GM03348 (cell line): ENCODE results near the gene LDB2.

Source experiments
- DNase-seq: peaks from one replicate; pipeline ENCODE4 v3.0.0; 2012; ENCODE audit warnings: low spot score

The LDB2 gene

DNA sequence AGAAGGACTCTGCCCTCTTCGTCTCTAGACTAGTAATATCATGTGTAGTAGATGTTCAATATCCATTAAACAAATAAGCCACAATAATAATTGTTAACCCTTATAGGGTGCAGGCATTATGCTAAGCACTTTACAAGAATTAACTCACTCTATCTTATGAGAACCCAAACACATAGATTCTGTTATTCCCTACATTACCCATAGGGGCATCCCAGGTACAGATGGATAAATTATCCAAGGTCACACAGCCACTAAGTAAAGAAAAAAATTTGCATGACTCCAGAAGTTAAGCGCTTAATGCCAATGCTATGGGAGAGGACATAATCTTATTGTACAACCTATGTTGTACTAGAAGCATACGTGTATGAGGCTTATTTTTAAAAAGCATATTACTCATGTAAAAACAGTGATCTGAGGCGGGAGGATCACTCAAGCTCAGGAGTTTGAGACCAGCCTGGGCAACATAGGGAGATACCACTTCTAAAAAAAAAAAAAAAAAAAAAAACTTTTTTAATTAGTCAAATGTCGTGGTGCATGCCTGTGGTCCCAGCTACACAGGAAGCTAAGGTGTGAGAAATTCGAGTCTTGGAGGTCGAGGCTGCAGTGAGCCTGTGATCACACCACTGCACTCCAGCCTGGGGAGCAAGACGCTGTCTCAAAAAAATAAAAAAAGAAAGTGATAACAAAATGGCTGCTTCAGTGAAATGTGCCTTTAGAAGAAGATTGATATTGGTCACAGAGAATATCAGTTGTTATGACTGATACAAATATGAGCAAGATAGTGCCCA, 13.6 kb downstream of the LDB2 start:
- no peak for DNase-seq

DNA sequence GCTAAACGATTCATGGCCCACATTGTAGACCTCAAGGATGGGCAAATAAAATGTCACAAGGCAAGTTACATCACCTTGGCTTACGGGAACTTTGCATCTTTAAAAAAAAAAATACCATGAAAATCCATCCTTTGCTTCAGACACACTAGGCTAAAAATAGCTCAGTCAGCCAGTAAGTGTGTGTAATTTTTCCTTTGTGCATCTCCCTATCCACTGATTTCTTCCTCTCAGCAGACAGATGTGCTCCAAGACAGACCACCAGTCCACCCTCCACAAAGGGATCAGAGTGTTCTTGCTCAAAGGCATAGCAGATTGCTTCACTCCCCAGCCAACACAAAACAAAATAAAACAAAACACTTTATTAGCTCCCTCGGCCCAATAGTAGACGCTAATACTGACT, 14.6 kb downstream of the LDB2 start:
- no peak for DNase-seq

DNA sequence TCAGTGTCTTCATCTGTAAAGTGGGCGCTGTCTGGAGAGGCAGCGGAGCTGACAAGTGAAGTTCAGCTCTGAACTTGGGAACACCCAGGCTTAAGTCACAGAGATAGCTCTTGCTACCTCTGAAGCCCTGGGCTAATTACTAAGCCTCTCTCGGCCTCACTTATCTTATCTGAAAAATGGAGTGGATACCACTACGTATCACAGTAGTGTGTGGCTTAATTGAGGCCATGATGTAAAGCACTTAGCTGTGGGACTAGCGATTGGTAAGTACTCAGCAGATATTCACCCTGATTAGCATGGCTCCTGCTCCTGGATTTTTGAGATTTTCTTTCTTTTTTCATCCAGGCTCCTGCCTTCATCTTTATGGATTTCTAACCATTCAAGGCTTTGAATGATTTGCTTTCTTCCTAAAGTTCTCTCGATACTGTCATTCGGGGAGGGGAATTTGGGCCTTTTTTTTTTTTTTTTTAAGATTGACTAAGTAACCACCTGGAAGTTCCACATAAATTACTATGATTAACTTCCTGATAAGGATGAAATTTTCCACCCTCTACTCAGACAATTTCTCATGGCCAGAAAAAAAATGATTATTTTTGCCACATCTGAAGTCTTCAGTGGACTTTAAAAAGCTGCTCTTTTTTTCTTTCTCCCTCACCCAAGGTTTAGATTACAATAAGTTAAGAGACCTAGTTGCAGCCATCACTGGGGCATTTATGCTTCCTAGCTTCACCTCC, 17.1 kb downstream of the LDB2 start:
- DNase-seq: no peak

GRCh38 chr4:16875487-16875886, 23.0 kb downstream of the LDB2 start:
- peak; percentile 90 for DNase-seq

DNA sequence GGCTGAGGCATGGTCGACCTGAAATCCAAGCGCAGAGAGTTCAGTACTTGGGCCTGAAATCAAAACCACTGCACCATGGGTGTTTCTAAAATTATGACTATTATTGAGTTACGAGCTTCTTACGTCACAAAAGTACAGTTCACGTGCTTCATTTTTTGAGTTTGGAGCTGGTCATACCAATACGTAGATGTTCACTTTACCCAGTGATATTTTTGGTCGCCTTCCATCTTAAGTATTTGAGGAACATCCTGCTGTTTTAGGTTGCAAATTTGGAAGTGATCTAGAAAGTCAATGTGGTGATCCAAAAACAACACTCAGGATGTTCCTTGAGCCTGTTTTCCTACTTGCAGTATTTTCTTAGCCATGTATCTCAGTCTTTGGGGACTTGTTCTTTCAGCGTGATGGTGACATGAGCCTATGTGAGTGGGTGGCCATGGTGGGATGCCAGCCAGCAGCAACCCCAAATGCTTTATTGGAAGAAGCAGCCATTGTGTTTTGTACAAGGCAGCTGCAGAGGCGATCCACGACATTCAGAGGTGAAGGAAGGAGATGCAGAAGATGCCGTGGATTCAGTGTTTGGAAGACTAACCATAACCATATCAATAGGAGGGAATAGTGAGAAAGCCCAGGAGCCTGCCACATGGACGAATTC, 28.7 kb downstream of the LDB2 start:
- DNase-seq: no peak

DNA sequence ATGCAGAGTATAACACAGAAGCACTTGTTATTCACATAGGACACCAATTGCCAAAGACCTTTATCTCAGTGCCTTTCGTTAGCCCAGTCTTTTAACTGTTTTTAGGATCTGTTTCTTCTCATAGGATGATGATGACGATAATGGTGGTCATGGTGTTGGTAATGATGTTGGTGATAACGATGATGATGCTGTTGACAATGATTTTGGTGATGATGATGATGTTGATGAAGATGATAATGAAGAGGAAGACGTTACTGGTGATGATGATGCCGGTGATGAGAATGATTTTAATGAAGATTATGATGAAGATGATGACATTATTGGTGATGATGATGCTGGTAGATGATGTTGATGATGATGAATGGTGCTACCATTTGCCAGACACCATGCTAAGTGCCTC, 29.8 kb downstream of the LDB2 start:
- no peak for DNase-seq

- DNase-seq: no peak
These were observed 30.6 kb downstream of the LDB2 start for GRCh38 chr4:16867827-16868226.

DNA sequence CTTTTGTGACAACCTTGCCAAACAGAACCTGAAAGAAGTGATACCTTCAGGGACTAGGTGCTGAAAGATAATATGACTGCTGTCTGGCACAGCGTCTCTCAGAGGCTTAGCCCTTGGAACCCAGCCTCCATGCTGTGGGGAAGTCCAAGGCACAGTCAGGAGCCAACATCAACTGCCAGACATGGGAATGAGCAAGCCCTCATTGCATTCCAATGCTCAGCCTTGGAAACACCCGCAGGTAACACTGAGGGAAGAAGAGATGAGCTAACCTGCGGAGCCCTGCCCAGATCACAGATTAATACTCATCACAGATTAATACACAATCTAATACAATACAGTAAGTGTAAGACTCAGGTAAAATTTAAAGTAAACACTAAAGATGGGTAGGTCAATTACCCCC, 31.5 kb downstream of the LDB2 start:
- no peak for DNase-seq

DNA sequence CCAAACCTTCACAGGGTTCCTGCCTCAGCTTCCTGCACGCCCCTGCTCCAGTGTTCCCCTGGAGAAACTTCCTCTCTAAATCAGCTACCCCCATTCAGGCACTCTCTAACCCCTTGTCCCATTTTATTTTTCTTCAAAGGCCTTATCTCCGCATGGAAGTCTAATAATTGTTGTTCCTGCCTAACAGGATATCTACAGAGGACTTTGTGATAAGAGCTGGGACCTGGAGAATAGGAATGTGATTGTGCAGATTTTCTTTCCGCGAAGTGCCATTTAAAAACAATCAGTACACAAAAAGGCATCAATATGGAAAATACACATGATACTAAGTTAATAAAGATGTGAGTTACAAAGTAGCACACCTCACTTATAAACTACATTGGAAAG, 32.6 kb downstream of the LDB2 start:
- no peak for DNase-seq

DNA sequence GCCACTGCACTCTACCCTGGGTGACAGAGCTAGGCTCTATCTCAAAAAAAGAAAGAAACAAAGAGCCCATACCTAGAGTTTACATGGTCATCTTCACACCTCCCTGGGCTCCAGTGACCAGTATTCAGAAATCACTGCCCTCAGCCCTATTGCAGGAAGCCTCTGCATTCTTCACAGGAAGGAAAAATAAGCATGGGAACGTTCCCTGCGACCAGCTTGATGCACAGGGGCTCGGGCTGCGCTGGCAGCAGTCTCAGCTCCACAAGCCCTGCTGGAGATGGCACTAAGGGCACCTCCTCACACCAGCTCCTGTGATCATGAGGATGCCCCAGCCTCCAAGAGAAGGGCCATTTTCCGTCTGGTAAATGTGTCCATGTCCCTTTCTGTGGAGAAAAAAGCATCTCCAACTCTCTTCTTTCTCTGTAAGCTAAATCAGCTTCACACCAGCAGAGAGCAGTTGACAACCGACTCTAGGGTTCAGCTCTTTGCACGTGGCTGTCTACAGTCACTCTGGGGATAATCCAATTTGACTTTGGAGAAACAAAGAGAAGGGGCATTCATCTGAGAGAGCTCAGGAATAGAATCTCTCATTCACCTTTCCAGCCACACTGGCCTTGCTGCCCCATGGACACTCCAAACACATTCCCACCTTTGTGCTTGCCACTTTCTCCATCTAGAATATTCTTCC, 33.1 kb downstream of the LDB2 start:
- DNase-seq: no peak

GRCh38 chr4:16864199-16864598, 34.2 kb downstream of the LDB2 start:
- DNase-seq: no peak

GRCh38 chr4:16862697-16863096, 35.7 kb downstream of the LDB2 start:
- no peak for DNase-seq

DNA sequence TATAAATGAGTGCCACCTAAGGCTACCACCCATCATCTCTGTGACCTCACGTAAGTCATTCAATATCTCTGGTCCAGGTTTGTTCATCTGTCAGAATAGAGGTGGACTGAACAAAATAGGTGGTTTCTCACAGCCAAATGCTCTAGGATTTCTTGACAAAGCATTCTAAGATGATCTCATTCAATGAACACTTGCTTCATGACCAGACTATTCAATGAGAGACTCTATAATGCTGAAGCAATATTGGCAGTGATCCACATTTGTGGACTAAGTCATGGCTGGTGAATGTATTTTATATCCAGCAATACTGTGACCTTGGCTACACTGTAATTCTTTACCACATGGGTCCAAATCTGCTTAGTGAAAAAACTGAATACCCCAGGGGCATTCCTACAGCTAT, 37.9 kb downstream of the LDB2 start:
- peak; percentile 76 for DNase-seq

DNA sequence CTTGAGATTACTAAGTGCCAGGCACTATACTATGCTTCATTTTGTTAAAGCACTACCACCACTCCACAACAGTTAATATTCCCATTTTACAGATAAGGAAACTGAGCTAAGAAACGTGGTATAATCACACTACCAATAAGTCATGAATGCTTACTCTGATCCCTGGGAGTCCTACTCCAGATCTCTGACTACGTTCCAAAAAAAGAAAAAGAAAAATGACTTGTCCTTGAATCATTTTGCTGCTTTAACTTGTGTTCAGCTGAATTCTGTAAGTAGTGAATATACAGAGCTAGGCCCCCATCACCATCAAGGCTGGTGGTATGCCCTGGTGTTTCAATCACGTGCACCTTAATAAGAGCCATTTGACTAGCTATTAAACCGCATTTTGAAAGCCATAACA, 39.4 kb downstream of the LDB2 start:
- DNase-seq: no peak

- no peak for DNase-seq
These were observed 40.1 kb downstream of the LDB2 start for GRCh38 chr4:16858275-16858752.

GRCh38 chr4:16857425-16857824, 41.0 kb downstream of the LDB2 start:
- DNase-seq: no peak

GRCh38 chr4:16853640-16854039, 44.8 kb downstream of the LDB2 start:
- no peak for DNase-seq

DNA sequence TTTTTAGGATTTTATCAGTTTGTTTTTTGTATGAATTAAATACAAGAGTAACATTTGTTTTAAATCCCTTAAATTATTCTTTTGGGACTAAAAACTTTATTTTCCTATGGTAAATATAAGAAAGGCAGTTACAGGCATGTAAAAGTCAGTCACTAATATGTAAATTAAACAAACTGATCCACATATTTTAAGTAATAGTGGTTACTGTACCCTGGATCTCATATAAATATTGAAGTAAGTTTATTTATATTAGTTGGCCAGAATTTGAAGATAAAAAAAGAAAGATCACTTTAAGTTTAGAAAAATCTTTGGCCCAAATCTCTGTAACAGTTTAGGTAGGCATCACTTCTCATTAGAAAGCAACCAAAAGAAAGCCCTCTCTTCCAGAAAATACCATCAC, 45.8 kb downstream of the LDB2 start:
- no peak for DNase-seq

GRCh38 chr4:16852228-16852627, 46.2 kb downstream of the LDB2 start:
- DNase-seq: no peak

- no peak for DNase-seq
These were observed 51.8 kb downstream of the LDB2 start for GRCh38 chr4:16846540-16847117.

DNA sequence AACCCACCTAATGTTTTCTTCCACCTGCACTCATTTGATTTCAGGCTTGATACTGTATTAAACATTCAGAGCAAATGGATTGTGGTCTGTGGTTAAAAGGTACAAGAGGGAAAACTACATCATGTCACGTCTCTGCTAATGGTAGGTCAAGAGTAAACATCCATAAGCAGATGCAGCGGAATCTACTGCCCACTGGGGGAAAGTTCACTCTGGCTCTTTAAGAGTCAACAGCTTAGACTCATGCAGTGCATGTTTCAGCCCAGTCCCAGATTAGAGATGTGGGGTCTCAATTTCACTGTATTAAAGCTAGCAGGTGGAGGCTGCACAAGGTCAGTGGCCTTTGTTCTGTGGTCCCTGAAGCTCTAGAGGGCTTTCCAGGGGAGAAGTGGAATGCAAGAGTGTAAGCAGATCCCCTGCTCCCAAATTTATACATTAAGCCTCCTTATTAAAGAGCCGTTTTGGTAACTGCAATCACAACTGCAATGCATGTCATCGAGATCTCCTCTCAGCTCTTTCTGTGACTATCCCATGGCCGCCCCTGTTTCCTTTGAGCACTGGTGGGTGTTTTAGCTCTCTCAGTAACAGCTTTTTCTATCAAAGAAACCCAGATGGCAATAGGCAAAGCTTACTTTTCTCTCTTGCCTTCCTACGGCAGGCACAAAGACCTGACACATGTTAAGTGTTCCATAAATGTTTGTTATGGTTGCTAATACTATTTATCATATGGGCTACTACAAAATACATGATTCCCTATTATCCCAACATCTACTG, 53.4 kb downstream of the LDB2 start:
- DNase-seq: no peak
